HG02610 (cell line): ENCODE results near the gene PYGM.

Experiments used
- ATAC-seq: cut with Tn5 transposase; IDR thresholded peaks from one replicate; pipeline ENCODE4 v1.9.1; 2021; ENCODE audit warnings: mild to moderate bottlenecking, moderate library complexity; ENCODE audit not compliant: unreplicated experiment

Gene PYGM

GRCh38 chr11:64697663-64698375 is 62.0 kb downstream of the PYGM start:
- no peak for ATAC-seq
